GM18498 (cell line): ENCODE data around the gene CTAGE9.
"Not testable (repeated sequence)": the region's sequence is repeated elsewhere in the genome, so short reads cannot be mapped to it uniquely, and the experiment has no call there.

Experiments
- ATAC-seq: cut with Tn5 transposase; IDR thresholded peaks from one replicate; pipeline ENCODE4 v1.9.1; 2021; ENCODE audit warnings: mild to moderate bottlenecking, moderate library complexity; ENCODE audit not compliant: unreplicated experiment

The CTAGE9 gene, protein sequence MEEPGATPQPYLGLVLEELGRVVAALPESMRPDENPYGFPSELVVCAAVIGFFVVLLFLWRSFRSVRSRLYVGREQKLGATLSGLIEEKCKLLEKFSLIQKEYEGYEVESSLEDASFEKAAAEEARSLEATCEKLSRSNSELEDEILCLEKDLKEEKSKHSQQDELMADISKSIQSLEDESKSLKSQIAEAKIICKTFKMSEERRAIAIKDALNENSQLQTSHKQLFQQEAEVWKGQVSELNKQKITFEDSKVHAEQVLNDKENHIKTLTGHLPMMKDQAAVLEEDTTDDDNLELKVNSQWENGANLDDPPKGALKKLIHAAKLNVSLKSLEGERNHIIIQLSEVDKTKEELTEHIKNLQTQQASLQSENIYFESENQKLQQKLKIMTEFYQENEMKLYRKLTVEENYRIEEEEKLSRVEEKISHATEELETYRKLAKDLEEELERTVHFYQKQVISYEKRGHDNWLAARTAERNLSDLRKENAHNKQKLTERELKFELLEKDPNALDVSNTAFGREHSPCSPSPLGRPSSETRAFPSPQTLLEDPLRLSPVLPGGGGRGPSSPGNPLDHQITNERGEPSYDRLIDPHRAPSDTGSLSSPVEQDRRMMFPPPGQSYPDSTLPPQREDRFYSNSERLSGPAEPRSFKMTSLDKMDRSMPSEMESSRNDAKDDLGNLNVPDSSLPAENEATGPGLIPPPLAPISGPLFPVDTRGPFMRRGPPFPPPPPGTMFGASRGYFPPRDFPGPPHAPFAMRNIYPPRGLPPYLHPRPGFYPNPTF

DNA sequence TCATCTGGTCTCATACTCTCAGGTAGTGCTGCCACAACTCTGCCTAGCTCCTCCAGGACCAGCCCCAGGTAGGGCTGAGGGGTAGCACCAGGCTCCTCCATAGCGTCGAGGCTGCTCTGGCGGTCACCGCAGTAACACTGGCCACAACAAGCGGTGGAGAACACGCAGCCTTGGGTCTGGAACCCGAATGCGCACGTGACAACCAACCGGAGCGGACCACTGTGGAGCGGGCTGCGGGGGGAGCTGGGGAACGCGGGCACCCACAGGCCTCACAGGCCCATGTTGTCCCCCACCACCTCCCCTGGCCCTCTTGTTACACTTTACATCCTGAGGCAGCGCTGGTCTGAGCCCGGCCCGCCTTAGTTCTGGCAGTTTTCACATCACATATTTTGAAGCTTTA, at the start of gene CTAGE9:
CTAGE9 (minus strand) TSS at position 101 of the 400 bp plus-strand sequence; CDS start at position 101, 0 bp downstream.
- not testable (repeated sequence) for ATAC-seq

DNA sequence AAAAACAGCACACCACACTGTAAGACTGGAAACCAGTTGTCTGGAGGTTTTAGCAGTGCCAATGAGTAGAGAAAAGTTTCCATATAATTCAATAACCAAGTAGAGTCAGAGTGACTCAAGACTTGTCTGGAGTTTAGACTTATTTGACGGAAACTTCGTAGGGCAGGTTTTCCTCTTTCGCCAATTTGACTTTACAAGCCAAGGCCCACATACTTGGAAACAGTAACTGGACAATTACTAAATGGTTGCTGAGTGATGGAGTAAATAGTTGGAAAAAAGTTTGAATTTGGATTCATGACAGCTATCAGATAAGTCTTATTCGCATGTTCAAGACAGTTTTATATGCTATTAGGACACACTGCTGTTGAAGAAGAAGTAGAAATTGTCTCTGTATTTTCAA, 48.1 kb upstream of the CTAGE9 start:
- ATAC-seq, result no peak

DNA sequence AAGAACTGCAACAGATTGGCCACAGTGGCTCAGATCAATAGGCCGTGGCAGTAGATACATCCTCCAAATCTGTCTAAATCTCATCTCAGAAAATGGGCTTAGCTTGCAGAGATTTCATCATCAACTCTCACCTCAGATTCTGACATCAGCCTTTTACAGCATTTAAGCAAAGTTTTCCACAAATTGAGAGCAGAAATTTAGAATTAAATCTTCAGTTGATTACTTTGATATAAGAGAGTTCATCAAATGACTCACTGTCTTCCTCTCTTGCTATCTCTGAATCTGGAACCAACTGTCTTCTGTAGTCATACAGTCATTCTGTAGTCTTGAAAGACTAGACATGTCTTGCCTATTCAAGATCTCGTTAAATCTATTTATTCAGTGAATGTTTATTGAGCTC, 45.2 kb upstream of the CTAGE9 start:
- no peak for ATAC-seq

GRCh38 chr6:131755597-131755996, 44.8 kb upstream of the CTAGE9 start:
- ATAC-seq, result no peak

DNA sequence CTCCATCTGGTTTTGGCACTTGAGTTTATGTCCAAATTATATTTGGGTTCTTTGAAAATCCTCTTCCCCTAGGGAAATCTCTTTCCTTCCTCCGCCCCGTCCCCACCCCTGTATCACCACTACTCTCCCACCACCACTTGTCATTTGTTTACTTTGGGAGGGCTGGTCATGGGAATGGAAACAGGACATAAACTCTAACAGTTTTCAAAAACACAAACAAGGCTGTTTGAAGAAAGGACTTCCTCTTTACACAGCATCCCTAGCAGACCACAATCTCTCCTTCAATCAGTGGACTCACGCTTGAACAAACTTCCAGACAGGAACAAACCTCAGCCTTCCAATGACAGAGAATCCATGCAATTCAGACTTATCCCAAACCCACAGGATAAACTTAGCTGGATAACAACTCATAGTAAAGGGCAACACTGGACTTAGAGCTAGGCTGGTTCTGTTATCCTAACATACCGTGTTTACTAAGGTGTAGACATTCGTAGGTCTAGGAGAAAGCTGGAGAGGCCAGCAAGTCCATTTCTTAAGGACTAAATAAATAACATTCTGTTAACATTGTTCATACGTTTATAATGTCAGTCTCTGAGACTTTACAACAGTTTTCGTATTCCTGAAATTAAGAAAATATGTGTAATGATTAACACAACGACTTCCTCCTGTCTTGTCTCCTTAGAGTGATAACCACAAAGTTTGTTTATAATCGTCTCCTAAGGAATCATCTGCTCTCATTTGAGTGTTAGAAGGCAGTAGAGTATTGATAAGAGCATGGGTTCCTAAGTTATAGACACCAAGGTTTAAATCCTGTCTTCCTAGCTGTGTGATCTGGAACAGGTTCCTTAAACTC, 44.1 kb upstream of the CTAGE9 start:
- no peak for ATAC-seq

- ATAC-seq, result no peak
These were observed 43.3 kb upstream of the CTAGE9 start for GRCh38 chr6:131754088-131754487.

DNA sequence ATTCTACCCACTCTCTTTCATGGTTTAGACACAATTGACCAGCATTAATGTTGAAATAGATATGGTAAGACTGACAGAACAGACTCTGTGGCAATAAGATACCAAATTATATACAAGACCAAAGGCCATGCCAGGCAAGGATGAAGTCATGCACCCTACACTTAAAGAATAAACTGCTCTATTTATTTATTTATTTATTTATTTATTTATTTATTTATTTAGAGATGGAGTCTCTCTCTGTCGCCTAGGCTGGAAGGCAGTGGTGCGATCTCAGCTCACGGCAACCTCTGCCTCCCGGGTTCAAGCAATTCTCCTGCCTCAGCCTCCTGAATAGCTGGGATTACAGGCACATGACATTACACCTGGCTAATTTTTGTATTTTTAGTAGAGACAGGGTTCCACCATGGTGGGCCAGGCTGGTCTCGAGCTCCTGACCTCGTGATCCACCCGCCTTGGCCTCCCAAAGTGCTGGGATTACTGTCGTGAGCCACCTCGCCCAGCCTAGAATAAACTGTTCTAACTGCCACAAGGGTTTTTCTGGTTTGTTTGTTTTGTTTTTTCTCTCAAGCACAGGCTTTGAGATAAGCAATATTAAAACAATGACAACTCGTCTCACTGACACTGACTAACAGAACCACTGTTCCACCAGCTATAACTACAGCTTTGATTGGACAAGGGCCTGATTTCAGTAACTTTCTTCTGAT, 40.3 kb upstream of the CTAGE9 start:
- ATAC-seq, result not testable (repeated sequence)

DNA sequence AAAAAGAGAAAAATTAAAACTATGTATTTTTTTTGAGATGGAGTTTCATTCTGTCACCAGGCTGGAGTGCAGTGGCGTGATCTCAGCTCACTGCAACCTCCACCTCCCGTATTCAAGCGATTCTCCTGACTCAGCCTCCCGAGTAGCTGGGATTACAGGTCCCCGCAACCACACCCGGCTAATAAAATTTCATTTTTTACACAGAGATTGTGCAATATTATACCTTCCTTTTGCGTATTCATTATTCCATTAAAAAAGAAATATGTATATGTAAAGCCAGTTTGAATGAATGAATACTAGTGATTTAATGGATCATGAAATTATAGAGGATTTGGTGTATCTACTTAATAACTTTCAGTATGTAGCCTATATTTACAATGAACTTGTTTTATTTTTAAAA, 38.2 kb upstream of the CTAGE9 start:
- ATAC-seq, result no peak

DNA sequence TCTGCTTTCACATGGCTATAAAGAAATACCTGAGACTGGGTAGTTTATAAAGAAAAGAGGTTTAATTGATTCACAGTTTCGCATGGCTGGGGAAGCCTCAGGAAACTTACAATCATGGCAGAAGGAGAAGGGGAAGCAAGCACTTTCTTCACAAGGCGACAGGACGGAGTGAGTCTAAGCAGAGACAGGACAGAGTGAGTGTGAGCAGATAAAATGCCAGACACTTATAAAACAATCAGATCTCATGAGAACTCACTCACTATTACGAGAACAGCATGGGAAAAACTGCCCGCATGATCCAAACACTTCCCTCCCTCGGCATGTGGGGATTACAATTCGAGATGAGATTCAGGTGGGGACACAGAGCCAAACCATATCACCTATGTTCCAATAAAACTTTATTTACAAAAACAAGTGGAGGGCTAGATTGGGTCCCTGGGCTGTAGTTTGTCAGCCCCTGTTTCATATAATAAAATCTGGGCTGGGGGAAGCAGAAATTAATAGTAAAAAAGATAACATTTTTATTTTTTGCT, 37.1 kb upstream of the CTAGE9 start:
- no peak for ATAC-seq

- no peak for ATAC-seq
These were observed 34.7 kb upstream of the CTAGE9 start for GRCh38 chr6:131745476-131745875.

DNA sequence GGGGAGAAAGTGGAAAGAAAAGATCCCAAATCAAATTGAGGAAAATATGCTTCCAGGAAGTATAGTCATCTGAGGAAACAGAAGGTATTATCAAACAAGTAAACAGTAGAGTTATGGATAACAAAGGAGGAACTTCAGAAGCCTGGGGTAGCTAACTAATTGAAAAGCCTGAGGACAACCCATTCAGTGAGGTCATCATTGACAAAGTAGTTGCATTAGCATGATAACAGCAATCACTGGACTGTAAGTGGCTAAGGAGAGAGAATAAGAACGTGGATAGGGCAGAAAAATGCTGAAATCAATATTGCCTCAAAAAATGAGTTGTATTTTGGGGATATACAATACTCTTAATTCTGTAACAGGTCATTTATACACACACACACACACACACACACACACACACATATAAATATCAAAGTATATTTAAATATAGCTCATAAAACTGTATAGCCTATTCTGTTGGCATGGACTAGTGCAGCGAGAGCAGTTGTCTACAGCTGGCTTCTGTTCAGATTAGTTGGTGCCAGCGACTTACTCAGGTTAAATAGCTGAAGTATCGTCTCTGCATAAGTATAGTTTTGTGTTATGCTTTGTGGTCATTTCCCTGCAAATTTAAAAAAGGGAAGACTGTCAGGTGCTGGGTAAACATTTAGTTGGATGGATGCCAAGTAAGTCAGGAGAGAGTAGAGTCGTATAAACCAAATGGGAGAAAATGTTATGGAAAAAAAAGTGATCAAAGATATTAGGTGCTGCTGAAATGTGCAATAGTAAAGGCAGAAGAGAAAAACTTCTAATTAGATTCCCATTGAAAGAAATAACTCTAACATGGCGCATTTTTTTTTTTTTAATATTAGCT, 33.8 kb upstream of the CTAGE9 start:
- ATAC-seq, result no peak

- ATAC-seq, result no peak
These were observed 31.0 kb upstream of the CTAGE9 start for GRCh38 chr6:131741688-131742393.

DNA sequence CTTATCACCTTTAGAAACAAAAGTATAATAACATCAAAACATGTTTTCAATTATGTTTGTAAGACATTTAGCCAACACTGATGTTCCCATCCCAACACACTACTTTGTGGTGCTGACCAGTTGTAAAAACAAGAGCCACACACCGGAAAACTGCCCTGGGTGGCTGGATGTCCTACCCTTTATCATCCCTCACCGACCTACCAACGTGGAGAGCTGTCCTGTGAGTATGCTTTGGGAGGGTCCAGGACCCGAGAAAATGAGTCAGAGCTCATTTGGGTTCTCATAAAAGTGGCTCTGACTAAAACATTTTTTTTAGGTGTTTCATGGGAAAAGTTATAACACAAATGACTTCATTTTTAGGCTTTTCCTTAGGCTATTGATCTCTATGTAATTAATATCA, 29.3 kb upstream of the CTAGE9 start:
- ATAC-seq, result no peak

GRCh38 chr6:131739136-131739535, 28.3 kb upstream of the CTAGE9 start:
- no peak for ATAC-seq

- ATAC-seq, result no peak
These were observed 26.0 kb upstream of the CTAGE9 start for GRCh38 chr6:131736811-131737210.

- ATAC-seq, result no peak
These were observed 25.3 kb upstream of the CTAGE9 start for GRCh38 chr6:131736003-131736596.

DNA sequence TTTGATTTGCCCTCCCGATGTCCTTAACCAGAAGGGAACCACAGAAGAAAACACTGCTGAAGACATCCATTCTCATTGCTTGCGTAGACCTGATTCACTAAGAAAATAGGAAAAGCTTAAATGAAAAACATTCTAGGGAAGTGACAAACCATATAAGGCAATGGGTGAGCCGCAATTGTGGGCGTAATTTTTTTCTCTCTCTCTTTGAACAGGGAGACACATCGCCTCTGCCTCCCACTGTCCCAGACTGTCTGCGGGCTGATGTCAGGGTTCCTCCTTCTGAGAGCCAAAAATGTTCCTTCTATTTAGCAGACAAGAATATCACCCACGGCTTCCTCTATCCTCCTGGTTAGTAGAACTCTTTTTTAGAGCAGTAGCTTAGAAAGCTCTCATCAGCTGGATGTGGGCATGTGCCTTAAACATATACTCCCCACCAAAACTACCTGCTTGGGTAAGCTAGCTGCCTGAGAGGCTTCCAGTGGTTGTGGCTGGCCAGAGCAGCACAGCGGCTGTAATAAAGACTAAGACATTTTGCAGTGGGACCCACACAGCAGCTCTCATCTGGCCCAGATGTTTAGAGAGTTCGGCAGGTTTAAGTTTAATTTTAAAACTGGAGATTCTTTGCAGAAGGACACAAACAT, 22.7 kb upstream of the CTAGE9 start:
- no peak for ATAC-seq

- no peak for ATAC-seq
These were observed 20.4 kb upstream of the CTAGE9 start for GRCh38 chr6:131731224-131731623.
